HG03571 (cell line): ENCODE results near the gene FNDC10.

Source experiments
- ATAC-seq: cut with Tn5 transposase; IDR thresholded peaks from one replicate; pipeline ENCODE4 v1.9.1; 2021; ENCODE audit not compliant: unreplicated experiment

Gene FNDC10

DNA sequence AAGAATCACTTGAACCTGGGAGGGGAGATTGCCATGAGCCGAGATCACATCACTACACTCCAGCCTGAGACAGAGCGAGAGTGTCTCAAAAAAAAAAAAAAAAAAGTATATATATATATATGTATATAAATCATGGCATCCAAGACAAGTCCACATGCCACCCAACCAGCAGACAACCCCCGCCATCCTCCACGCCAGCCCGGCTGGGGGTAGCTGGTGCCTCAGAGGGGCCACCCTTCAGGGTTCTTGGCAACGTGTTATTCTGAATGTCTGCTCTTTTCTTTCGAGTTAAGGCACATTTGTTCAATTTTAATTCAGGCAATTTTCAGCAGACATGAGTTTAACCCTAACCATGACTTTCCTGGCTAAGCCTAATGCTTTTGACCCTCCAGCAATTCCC, 49.8 kb downstream of the FNDC10 start:
- no peak for ATAC-seq

DNA sequence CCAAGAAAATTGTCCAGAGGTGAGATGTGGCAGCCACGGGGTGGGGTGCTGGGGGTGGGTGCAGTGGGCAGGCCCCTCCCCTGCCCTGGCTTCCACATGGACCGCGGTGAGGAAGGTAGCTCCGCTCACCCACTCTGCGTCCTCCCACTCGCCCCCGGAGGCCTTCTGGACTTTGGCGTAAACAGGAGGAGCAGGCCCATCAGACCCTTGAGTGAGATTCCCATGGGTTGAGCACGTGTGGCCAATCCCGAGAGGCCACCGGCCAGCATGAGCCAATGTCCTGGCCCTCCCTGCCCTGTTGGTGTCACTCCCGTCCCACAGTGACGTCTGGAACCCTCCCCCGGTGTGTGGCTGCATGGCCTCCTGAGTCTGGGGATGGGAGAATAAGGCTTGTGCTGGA, 51.3 kb downstream of the FNDC10 start:
- ATAC-seq: no peak
